IMR-90 (cell line): ENCODE measurements around the gene ACACA.

Experiments
- BHLHE40 ChIP-seq: fragments of 150-350 bp; IDR thresholded peaks from 2 replicates; pipeline ENCODE4 v1.6.1; 2016; ENCODE audit warnings: mild to moderate bottlenecking, low read depth, low read length
- CTCF ChIP-seq: conservative IDR thresholded peaks from 2 replicates; pipeline ENCODE4 v1.5.1; 2012; ENCODE audit warnings: mild to moderate bottlenecking, low read depth, low read length, improper control_type of control experiment
- MAFK ChIP-seq: IDR thresholded peaks from 2 replicates; pipeline ENCODE4 v1.6.1; 2012; ENCODE audit warnings: low read depth, low read length, improper control_type of control experiment
- MXI1 ChIP-seq: IDR thresholded peaks from 2 replicates; pipeline ENCODE4 v1.6.1; 2012; ENCODE audit warnings: low read depth, mild to moderate bottlenecking, low read length, moderate library complexity, borderline replicate concordance
- POLR2A ChIP-seq: IDR thresholded peaks from 2 replicates; pipeline ENCODE4 v1.6.1; 2012; ENCODE audit warnings: mild to moderate bottlenecking, low read depth, low read length
- RFX5 ChIP-seq: IDR thresholded peaks from 2 replicates; pipeline ENCODE4 v1.8.0; 2012; ENCODE audit warnings: low read depth, mild to moderate bottlenecking, low read length, moderate library complexity
- TF ChIP-seq, protein P1 (sequence below): fragments of 150-350 bp; IDR thresholded peaks from 2 replicates; pipeline ENCODE4 v1.6.1; 2017; ENCODE audit warnings: mild to moderate bottlenecking, antibody characterized with exemption, low read length, low read depth

DNA sequence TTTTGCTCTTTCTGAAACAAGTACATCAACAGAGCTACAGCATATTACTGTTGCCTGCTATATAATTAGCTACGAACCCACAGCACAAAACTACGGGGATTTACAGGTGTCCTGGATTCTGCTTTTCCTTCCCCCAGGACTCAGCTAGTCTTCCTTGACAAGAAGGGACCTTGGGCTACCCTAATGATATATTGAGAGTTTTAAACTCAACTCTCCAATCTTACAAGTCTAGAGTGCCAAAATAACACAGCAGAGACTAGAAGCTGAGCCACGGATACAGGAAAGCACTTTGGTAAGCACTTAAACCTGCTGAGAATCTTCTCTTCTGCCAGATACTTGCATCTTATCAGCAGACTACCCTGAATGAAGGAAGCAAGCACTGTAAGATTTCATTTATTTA is 192.2 kb downstream of the ACACA start:
- TF ChIP-seq CTCF (no peak), RFX5 (no peak), POLR2A (no peak), MAFK (no peak), BHLHE40 (no peak), MXI1 (no peak)
- TF ChIP-seq, protein P1, sequence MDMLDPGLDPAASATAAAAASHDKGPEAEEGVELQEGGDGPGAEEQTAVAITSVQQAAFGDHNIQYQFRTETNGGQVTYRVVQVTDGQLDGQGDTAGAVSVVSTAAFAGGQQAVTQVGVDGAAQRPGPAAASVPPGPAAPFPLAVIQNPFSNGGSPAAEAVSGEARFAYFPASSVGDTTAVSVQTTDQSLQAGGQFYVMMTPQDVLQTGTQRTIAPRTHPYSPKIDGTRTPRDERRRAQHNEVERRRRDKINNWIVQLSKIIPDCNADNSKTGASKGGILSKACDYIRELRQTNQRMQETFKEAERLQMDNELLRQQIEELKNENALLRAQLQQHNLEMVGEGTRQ = no peak
